HepG2 (cell line): ENCODE data around the gene MTHFD1L. TPM values are rescaled to one million over a fixed set of nuclear protein-coding genes. Genes with fewer than 3 reads are reported as not detected.

Source experiments
- AGO2 ChIP-seq: fragments of 200-400 bp; formaldehyde crosslinking; optimal IDR thresholded peaks from 2 replicates; pipeline ENCODE3; 2017; ENCODE audit warnings: mild to moderate bottlenecking, low read depth, low read length, moderate library complexity
- ASH2L ChIP-seq: fragments of 300-600, 200-600 bp; sonication (generic); IDR thresholded peaks from 2 replicates; pipeline ENCODE4 v1.7.0; 2017; ENCODE audit warnings: low read depth, mild to moderate bottlenecking, moderate library complexity, mixed read lengths, low read length; ENCODE audit not compliant: insufficient read length
- EHMT2 ChIP-seq: fragments of 200-600 bp; sonication (generic); IDR thresholded peaks from 2 replicates; pipeline ENCODE4 v1.7.0; 2017; ENCODE audit warnings: antibody characterized with exemption, low read depth, low read length, borderline replicate concordance
- MATR3 ChIP-seq: sonication (generic); formaldehyde crosslinking; IDR thresholded peaks from 2 replicates; pipeline ENCODE4 v1.4.0; 2020; ENCODE audit warnings: missing genetic modification reagents
- MBNL3 ChIP-seq: fragments of 250-450 bp; sonication (Bioruptor Pico); conservative IDR thresholded peaks from 2 replicates; pipeline ENCODE4 v1.8.0; 2022; ENCODE audit warnings: mild to moderate bottlenecking, inconsistent platforms
- MTF1 ChIP-seq: sonication (generic); formaldehyde crosslinking; IDR thresholded peaks from 2 replicates; pipeline ENCODE4 v1.5.0; 2020; ENCODE audit warnings: missing genetic modification reagents
- NFRKB ChIP-seq: fragments of 450-650 bp; IDR thresholded peaks from 2 replicates; pipeline ENCODE4 v1.6.1; 2017
- NR2C2 ChIP-seq: sonication (generic); formaldehyde crosslinking; IDR thresholded peaks from 2 replicates; pipeline ENCODE4 v1.4.0; 2020; ENCODE audit warnings: missing genetic modification reagents, mild to moderate bottlenecking, moderate library complexity, borderline replicate concordance
- SMAD9 ChIP-seq: sonication (generic); formaldehyde crosslinking; IDR thresholded peaks from 2 replicates; pipeline ENCODE4 v1.5.1; 2020; ENCODE audit warnings: mild to moderate bottlenecking, missing genetic modification reagents
- ZNF207 ChIP-seq: fragments of 450-650 bp; IDR thresholded peaks from 2 replicates; pipeline ENCODE4 v1.6.1; 2016; ENCODE audit warnings: antibody characterized with exemption, borderline replicate concordance
- polyA plus RNA-seq, 8 experiments: library from polyadenylated mRNA; depleted of rRNA in 3 of 8; stranded (reverse) in 7 of 8; unstranded in 1 of 8; fragments of >200 nt; fragmentation: Illumina TruSeq in 4 of 8; extraction: Trizol in 4 of 8; gene quantifications; 2 replicates each; pipeline versions ENCODE4 v1.2.1 to v1.2.3, GENCODE V29; 2011 to 2016; ENCODE audit warnings: low read depth in 4 of 8, missing spikeins in 1 of 8, mixed read lengths in 1 of 8; ENCODE audit not compliant: insufficient read depth in 1 of 8
- total RNA-seq, 5 experiments: library from RNA; depleted of rRNA; stranded (reverse); fragments of >200 nt; fragmentation: Illumina TruSeq; extraction: Trizol; gene quantifications; 2 replicates each; pipeline ENCODE4 v1.2.3, GENCODE V29; 2016; ENCODE audit warnings: low read depth in 1 of 5
- TF ChIP-seq, protein P1 (sequence below): sonication (generic); formaldehyde crosslinking; IDR thresholded peaks from 2 replicates; pipeline ENCODE4 v1.5.1; 2020; ENCODE audit warnings: mild to moderate bottlenecking, missing genetic modification reagents, borderline replicate concordance
- TF ChIP-seq, protein P2 (sequence below): sonication (generic); formaldehyde crosslinking; IDR thresholded peaks from 2 replicates; pipeline ENCODE4 v1.5.0; 2020; ENCODE audit warnings: mild to moderate bottlenecking, missing genetic modification reagents, borderline replicate concordance
- TF ChIP-seq, protein P3 (sequence below): sonication (generic); formaldehyde crosslinking; IDR thresholded peaks from 2 replicates; pipeline ENCODE4 v1.8.0; 2022; ENCODE audit warnings: mild to moderate bottlenecking, missing genetic modification reagents
- TF ChIP-seq, protein P4 (sequence below): sonication (generic); formaldehyde crosslinking; IDR thresholded peaks from 2 replicates; pipeline ENCODE4 v1.8.1; 2023; ENCODE audit warnings: mild to moderate bottlenecking, missing genetic modification reagents

Gene MTHFD1L
- total and polyA plus RNA-seq, 2 of the 13 experiments (the other 11 are each of a cell fraction or from before 2014, with no cell fraction given) = 24.0 to 39.6 TPM

DNA sequence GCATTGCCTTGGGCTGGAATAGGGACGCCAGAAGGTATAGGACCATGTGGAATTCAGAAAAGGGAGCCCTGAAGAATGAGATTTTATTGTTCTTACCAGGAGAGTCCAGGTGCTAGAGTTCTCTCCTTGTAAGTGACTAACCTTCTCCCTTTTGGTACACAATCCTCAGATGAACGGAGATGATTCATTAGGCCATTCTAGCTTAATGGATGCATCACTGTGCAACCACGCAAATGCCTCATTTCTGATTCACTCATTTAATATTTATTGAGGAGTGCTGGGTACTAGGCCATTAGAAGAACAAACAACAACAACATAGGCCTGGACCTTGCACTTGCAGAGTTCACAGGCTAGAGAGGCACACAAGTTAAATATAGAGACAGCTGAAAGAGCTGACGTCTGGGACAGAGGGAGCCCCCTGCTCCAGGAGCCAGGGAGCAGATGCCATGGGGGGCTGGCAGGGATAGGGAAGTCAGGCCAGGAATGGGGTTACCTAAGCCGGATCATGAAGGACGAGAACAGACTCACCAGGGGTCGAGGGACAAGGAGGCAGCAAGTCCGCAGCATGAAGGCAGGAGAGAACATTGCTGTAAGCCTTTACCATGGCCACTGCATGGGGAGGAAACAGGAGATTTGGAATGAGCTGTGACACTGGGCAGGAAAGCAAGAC, 194.7 kb downstream of the MTHFD1L start (continued):
- TF ChIP-seq MTF1 (CRISPR knock-in tag) (no peak), ASH2L (peak; percentile 53), MBNL3 (CRISPR knock-in tag) (no peak), NR2C2 (CRISPR knock-in tag) (peak; percentile 55; the same call in 1 of the 2 replicates), SMAD9 (no peak), ZNF207 (no peak), NFRKB (no peak), EHMT2 (no peak), MATR3 (CRISPR knock-in tag) (no peak), AGO2 (no peak)
- TF ChIP-seq, protein P1, sequence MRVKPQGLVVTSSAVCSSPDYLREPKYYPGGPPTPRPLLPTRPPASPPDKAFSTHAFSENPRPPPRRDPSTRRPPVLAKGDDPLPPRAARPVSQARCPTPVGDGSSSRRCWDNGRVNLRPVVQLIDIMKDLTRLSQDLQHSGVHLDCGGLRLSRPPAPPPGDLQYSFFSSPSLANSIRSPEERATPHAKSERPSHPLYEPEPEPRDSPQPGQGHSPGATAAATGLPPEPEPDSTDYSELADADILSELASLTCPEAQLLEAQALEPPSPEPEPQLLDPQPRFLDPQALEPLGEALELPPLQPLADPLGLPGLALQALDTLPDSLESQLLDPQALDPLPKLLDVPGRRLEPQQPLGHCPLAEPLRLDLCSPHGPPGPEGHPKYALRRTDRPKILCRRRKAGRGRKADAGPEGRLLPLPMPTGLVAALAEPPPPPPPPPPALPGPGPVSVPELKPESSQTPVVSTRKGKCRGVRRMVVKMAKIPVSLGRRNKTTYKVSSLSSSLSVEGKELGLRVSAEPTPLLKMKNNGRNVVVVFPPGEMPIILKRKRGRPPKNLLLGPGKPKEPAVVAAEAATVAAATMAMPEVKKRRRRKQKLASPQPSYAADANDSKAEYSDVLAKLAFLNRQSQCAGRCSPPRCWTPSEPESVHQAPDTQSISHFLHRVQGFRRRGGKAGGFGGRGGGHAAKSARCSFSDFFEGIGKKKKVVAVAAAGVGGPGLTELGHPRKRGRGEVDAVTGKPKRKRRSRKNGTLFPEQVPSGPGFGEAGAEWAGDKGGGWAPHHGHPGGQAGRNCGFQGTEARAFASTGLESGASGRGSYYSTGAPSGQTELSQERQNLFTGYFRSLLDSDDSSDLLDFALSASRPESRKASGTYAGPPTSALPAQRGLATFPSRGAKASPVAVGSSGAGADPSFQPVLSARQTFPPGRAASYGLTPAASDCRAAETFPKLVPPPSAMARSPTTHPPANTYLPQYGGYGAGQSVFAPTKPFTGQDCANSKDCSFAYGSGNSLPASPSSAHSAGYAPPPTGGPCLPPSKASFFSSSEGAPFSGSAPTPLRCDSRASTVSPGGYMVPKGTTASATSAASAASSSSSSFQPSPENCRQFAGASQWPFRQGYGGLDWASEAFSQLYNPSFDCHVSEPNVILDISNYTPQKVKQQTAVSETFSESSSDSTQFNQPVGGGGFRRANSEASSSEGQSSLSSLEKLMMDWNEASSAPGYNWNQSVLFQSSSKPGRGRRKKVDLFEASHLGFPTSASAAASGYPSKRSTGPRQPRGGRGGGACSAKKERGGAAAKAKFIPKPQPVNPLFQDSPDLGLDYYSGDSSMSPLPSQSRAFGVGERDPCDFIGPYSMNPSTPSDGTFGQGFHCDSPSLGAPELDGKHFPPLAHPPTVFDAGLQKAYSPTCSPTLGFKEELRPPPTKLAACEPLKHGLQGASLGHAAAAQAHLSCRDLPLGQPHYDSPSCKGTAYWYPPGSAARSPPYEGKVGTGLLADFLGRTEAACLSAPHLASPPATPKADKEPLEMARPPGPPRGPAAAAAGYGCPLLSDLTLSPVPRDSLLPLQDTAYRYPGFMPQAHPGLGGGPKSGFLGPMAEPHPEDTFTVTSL (CRISPR knock-in tag) = peak; percentile 93
- TF ChIP-seq, protein P2, sequence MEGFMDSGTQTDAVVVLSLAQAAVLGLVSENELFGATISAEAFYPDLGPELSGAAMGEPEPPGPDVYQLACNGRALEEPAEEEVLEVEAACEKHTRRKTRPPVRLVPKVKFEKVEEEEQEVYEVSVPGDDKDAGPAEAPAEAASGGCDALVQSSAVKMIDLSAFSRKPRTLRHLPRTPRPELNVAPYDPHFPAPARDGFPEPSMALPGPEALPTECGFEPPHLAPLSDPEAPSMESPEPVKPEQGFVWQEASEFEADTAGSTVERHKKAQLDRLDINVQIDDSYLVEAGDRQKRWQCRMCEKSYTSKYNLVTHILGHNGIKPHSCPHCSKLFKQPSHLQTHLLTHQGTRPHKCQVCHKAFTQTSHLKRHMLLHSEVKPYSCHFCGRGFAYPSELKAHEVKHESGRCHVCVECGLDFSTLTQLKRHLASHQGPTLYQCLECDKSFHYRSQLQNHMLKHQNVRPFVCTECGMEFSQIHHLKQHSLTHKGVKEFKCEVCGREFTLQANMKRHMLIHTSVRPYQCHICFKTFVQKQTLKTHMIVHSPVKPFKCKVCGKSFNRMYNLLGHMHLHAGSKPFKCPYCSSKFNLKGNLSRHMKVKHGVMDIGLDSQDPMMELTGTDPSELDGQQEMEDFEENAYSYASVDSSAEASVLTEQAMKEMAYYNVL (CRISPR knock-in tag) = no peak
- TF ChIP-seq, protein P3, sequence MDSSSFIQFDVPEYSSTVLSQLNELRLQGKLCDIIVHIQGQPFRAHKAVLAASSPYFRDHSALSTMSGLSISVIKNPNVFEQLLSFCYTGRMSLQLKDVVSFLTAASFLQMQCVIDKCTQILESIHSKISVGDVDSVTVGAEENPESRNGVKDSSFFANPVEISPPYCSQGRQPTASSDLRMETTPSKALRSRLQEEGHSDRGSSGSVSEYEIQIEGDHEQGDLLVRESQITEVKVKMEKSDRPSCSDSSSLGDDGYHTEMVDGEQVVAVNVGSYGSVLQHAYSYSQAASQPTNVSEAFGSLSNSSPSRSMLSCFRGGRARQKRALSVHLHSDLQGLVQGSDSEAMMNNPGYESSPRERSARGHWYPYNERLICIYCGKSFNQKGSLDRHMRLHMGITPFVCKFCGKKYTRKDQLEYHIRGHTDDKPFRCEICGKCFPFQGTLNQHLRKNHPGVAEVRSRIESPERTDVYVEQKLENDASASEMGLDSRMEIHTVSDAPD (CRISPR knock-in tag) = no peak
- TF ChIP-seq, protein P4, sequence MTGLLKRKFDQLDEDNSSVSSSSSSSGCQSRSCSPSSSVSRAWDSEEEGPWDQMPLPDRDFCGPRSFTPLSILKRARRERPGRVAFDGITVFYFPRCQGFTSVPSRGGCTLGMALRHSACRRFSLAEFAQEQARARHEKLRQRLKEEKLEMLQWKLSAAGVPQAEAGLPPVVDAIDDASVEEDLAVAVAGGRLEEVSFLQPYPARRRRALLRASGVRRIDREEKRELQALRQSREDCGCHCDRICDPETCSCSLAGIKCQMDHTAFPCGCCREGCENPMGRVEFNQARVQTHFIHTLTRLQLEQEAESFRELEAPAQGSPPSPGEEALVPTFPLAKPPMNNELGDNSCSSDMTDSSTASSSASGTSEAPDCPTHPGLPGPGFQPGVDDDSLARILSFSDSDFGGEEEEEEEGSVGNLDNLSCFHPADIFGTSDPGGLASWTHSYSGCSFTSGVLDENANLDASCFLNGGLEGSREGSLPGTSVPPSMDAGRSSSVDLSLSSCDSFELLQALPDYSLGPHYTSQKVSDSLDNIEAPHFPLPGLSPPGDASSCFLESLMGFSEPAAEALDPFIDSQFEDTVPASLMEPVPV = no peak
